ENCODE results near the gene ENPP3. TPM values are rescaled to one million over a fixed set of nuclear protein-coding genes. Genes with fewer than 3 reads are reported as not detected.

ENPP3 gene
- total RNA-seq, 1 experiment from 2014 or later: 0.15 TPM

GRCh38 chr6:131741688-131742393, 104.7 kb downstream of the ENPP3 start:
- Histone ChIP-seq H2BK5ac (ENCODE audit: insufficient read length, low read length) (no peak overlapping the region), H4K8ac (replicated peaks; ENCODE audit: insufficient read length, low read depth, low read length) (no peak overlapping the region), H3K23me2 (ENCODE audit: insufficient read length, low read depth, low read length, poor library complexity, severe bottlenecking) (no peaks in the 10 kb centered on the region), H2AFZ (ENCODE audit: low read length) (no peak overlapping the region), H2BK12ac (ENCODE audit: insufficient read length, low read depth, low read length) (no peak overlapping the region), H3K18ac (ENCODE audit: insufficient read length, low read depth, low read length) (no peak overlapping the region), H3K14ac (ENCODE audit: insufficient read depth, low read length) (no peak overlapping the region), H3K27ac (ENCODE audit: insufficient read length, low read depth, low read length) (no peak overlapping the region), H3T11ph (ENCODE audit: low read length) (no peak overlapping the region), H4K91ac (ENCODE audit: insufficient read length, low read depth, low read length) (no peak overlapping the region), H3K4ac (ENCODE audit: low read depth, low read length) (no peak overlapping the region), H3K23ac (ENCODE audit: insufficient read length, low read depth, low read length) (no peak overlapping the region), H3K79me1 (ENCODE audit: insufficient read depth, low read depth, low read length, poor library complexity, severe bottlenecking) (no peaks in the 10 kb centered on the region), H2AK5ac (ENCODE audit: insufficient read length, low read length) (no peak overlapping the region), H3K4me2 (ENCODE audit: insufficient read depth, insufficient read length, low read length) (no peak overlapping the region), H3K9me3 (ENCODE audit: control insufficient read depth, low read depth, low read length) (no peaks in the 10 kb centered on the region), H3K4me1 (ENCODE audit: insufficient read depth, low read length) (peaks cover 5% of the 10 kb centered on the region; the same call in 1 of the 2 replicates), H4K20me1 (ENCODE audit: control insufficient read depth, insufficient read depth, insufficient read length) (no peaks in the 10 kb centered on the region), H2BK20ac (ENCODE audit: low read depth, low read length, poor library complexity, severe bottlenecking) (no peak overlapping the region), H4K5ac (ENCODE audit: insufficient read length, low read depth, low read length) (no peak overlapping the region), H3K79me2 (ENCODE audit: insufficient read depth, low read length) (no peaks in the 10 kb centered on the region), H2BK15ac (ENCODE audit: low read depth, low read length) (no peak overlapping the region), H3K9ac (ENCODE audit: extremely low read depth, insufficient read length, low read length) (no peak overlapping the region), H2BK120ac (ENCODE audit: low read depth, low read length, poor library complexity, severe bottlenecking) (no peak overlapping the region), H3K56ac (ENCODE audit: insufficient read length, low read depth, low read length) (no peak overlapping the region), H3K27me3 (ENCODE audit: insufficient read depth, low read length) (no peaks in the 10 kb centered on the region)
- H3K27me3 Mint-ChIP-seq (ENCODE audit: low read depth): peaks cover under 1% of the 10 kb centered on the region; the same call in 1 of the 2 replicates
- peaks cover 10 to 11% of the 10 kb centered on the region in 2 experiments for H3K4me1 Mint-ChIP-seq
- WGBS (ENCODE audit: extremely low coverage, insufficient read length, low lambda C conversion rate): no CpG with 5 or more reads among the region's 3 CpGs
- H3K27ac Mint-ChIP-seq: no peak overlapping the region
- no peak for TF ChIP-seq CTCF (conservative IDR thresholded peaks at IDR 0.05)
- H3K36me3 Mint-ChIP-seq (ENCODE audit: insufficient read depth in 1 of 3, low read depth in 3 of 3): no peaks in the 10 kb centered on the region
- no peak overlapping the region for H3K4me3 Mint-ChIP-seq
- DNase-seq: no peak
- H3K9me3 Mint-ChIP-seq: no peaks in the 10 kb centered on the region

Measured in H9 (cell line).